ENCODE data around the gene ADAM12.

DNA sequence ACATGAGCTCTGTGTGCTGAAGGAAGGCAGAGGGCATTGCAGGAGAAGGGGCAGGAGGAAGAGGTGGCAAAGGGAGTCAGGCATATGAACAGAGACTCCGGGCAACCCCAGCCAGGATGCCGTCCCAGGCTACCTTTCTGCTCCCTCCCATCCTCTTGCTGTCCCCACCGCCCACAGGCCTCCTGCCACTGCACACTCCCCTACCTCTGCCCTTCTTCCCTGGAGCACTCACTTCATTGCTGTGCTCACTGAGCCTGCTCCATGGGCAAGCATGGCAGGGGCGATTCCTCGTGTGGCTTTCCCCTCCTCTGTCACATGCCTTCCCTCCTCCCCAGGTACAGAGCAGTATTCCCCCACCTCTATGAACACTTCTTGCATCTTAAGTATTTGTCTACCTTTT, 398.5 kb downstream of the ADAM12 start:
- TF ChIP-seq POLR2A (IDR thresholded peaks at IDR 0.05) (no peak), POLR2AphosphoS5 (IDR thresholded peaks at IDR 0.05) (no peak)
- TF ChIP-seq, protein P1, sequence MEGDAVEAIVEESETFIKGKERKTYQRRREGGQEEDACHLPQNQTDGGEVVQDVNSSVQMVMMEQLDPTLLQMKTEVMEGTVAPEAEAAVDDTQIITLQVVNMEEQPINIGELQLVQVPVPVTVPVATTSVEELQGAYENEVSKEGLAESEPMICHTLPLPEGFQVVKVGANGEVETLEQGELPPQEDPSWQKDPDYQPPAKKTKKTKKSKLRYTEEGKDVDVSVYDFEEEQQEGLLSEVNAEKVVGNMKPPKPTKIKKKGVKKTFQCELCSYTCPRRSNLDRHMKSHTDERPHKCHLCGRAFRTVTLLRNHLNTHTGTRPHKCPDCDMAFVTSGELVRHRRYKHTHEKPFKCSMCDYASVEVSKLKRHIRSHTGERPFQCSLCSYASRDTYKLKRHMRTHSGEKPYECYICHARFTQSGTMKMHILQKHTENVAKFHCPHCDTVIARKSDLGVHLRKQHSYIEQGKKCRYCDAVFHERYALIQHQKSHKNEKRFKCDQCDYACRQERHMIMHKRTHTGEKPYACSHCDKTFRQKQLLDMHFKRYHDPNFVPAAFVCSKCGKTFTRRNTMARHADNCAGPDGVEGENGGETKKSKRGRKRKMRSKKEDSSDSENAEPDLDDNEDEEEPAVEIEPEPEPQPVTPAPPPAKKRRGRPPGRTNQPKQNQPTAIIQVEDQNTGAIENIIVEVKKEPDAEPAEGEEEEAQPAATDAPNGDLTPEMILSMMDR (IDR thresholded peaks at IDR 0.05): no peak

Measured in prostate gland (tissue), 2 donors.